Activated CD4-positive, alpha-beta T cell treated with anti-CD3 and anti-CD28 coated beads, Interleukin-2, amount 10 ng/mL, durations not matched to agents 7 days and 5 days (primary cell): ENCODE data around the gene GUK1. TPM values are rescaled to one million over a fixed set of nuclear protein-coding genes. Genes with fewer than 3 reads are reported as not detected.
A peak's percentile ranks its signal among the peaks of the same experiment; 100 is the strongest.

Experiments used
- CTCF ChIA-PET: fragments of 350-600 bp; sonication (Branson Sonifier 250); formaldehyde crosslinking; loops from one replicate; lab custom pipeline; 2021; ENCODE audit warnings: antibody characterized with exemption; lab: Charles Lee
- POLR2A ChIA-PET: fragments of 350-600 bp; sonication (Branson Sonifier 250); formaldehyde crosslinking; loops from one replicate; lab custom pipeline; 2021; ENCODE audit warnings: antibody characterized with exemption; lab: Charles Lee
- DNase-seq: peaks from one replicate; pipeline ENCODE4 v3.0.0-alpha.2; 2020
- H3K27ac Mint-ChIP-seq: one replicate; pipeline ENCODE4 v1.8.0; 2021; ENCODE audit warnings: mild to moderate bottlenecking, moderate library complexity, mixed read lengths
- H3K27me3 Mint-ChIP-seq: one replicate; pipeline ENCODE4 v1.8.0; 2021; ENCODE audit warnings: mixed read lengths
- H3K36me3 Mint-ChIP-seq: one replicate; pipeline ENCODE4 v1.8.0; 2021; ENCODE audit warnings: low read depth, mixed read lengths
- H3K4me1 Mint-ChIP-seq: one replicate; pipeline ENCODE4 v1.8.0; 2021; ENCODE audit warnings: mixed read lengths
- H3K4me3 Mint-ChIP-seq: one replicate; pipeline ENCODE4 v1.8.0; 2021; ENCODE audit warnings: mild to moderate bottlenecking, moderate library complexity, mixed read lengths
- H3K9me3 Mint-ChIP-seq: one replicate; pipeline ENCODE4 v1.8.0; 2021; ENCODE audit warnings: mixed read lengths
- total RNA-seq, 2 experiments: library from RNA; stranded (reverse); gene quantifications; one replicate each; pipeline ENCODE4 v1.2.3, GENCODE V29; 2021

Gene GUK1
- total RNA-seq, 2 experiments from 2014 or later = 207 to 260 TPM

- Mint-ChIP-seq H3K27me3 (no peaks in the 10 kb centered on the region), H3K9me3 (no peaks in the 10 kb centered on the region), H3K27ac (no peak overlapping the region), H3K4me3 (no peak overlapping the region), H3K36me3 (no peaks in the 10 kb centered on the region), H3K4me1 (peaks cover 3% of the 10 kb centered on the region)
- DNase-seq = no peak
- ChIA-PET CTCF (interaction anchor here (0.9 to 1.9 kb wide), 4 partner anchors 14 to 62 kb away, joined by 3 to 5 read pairs (median 4); partner anchors contain the start of gene IBA57), POLR2A (no interaction called here)
Observed at GRCh38 chr1:228148935-228149405, 8.9 kb downstream of the GUK1 start.

DNA sequence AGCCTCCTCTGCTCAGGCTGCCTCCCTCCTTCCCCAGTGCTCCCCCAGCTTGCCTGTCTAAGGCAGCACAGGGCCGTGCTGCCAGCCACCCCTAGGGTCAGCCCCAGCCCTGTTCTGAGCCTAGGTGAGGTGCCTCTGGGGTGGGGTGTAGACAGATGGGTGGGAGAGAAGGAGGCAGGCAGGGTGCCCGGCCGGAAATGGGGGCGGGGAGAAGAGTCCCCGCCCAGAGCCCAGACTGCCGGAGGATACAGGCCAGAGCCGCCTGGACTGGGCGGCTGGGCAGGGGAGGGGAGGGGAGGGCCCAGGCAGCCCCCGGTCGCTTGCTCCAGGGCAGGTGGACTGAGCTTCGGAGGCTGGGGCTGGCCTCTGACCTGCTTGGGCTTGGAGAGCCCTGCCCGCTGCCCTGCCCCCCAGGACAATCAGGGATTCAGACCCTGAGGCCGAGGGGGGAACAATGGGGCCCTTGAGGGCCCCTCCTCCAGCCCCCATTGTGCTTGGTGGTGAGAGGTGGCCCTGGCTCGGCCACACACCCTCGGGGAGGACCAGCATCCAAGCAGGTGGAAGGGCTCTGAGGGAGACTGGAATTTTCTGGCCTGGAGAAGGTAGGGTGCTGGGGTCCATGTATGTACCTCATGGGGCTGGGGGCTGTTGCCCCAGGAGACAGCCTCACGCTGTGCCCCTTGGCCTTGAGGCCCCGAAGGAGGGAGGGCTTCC lies 9.5 kb downstream of the GUK1 start, which contains the start of gene GJC2:
Gene GJC2 (plus strand): TSS at position 525 of the 714 bp plus-strand sequence. CDS start 7,829 bp downstream, outside the sequence.
- no peak for DNase-seq
- POLR2A ChIA-PET = no interaction called here
- H3K27me3 Mint-ChIP-seq = no peaks in the 10 kb centered on the region
- H3K4me3 Mint-ChIP-seq = no peak within 1 kb of the TSS
- H3K9me3 Mint-ChIP-seq = no peaks in the 10 kb centered on the region
- CTCF ChIA-PET = interaction anchor here (0.9 to 1.9 kb wide), 4 partner anchors 14 to 61 kb away, joined by 3 to 5 read pairs (median 4); partner anchors contain the start of gene IBA57
- no peak within 1 kb of the TSS for H3K27ac Mint-ChIP-seq
- peaks cover 1% of the 10 kb centered on the region for H3K4me1 Mint-ChIP-seq
- no peaks in the 10 kb centered on the region for H3K36me3 Mint-ChIP-seq

- Mint-ChIP-seq H3K27ac (no peak overlapping the region), H3K9me3 (no peaks in the 10 kb centered on the region), H3K36me3 (no peaks in the 10 kb centered on the region), H3K27me3 (no peaks in the 10 kb centered on the region), H3K4me1 (peaks cover 6% of the 10 kb centered on the region), H3K4me3 (no peak overlapping the region)
- no peak for DNase-seq
- ChIA-PET POLR2A (no interaction called here), CTCF (interaction anchor here (8.0 kb wide), 1 partner anchor 15 kb away, joined by 58 read pairs; the partner anchor contains the start of gene IBA57)
Observed at GRCh38 chr1:228150120-228150460, 10.0 kb downstream of the GUK1 start.

- no peak overlapping the region for H3K27ac Mint-ChIP-seq
- H3K4me1 Mint-ChIP-seq = peaks cover 9% of the 10 kb centered on the region
- no peaks in the 10 kb centered on the region for H3K27me3 Mint-ChIP-seq
- no peaks in the 10 kb centered on the region for H3K9me3 Mint-ChIP-seq
- POLR2A ChIA-PET = no interaction called here
- CTCF ChIA-PET = interaction anchor here (8.0 kb wide), 1 partner anchor 14 kb away, joined by 58 read pairs; the partner anchor contains the start of gene IBA57
- no peak for DNase-seq
- no peaks in the 10 kb centered on the region for H3K36me3 Mint-ChIP-seq
- no peak overlapping the region for H3K4me3 Mint-ChIP-seq
Observed at GRCh38 chr1:228150461-228151179, 10.5 kb downstream of the GUK1 start.

DNA sequence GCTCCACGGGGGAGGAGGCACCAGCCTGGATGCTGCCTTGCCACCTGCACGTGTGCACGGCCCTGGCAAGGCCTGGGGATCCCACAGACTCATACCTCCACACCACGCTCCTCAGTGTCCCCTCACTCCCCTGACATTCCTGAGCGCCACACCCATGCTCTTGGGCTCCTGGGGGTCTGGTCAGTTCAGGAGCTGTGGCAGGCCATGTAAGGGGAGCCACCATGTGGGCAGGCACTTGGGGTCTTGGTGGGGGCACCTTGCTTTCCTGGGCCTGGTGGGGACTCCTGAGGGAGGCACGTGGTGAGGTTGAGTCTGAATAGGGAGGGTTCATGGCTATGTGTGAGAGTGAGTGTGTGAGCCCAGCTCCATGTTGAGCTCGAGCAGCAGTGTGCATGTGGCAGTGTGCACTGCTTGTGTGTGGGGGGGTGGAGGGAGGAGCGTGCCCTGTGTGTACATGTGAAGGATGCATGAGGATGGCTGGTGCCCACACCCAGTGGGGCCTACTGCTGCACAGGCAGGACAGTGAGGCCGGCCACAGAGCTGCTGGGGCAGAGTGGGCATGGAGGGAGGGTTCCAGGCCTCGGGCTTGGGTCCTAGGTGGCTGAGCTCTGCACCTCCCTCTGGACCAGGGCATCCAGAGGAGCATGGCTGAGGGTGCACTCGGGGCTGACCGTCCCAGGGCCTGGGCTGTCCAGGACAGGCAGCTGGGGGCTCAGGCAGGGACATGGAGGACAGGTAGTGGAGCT lies 11.3 kb downstream of the GUK1 start:
- no peak overlapping the region for H3K27ac Mint-ChIP-seq
- no peak overlapping the region for H3K4me3 Mint-ChIP-seq
- no peaks in the 10 kb centered on the region for H3K27me3 Mint-ChIP-seq
- peaks cover 15% of the 10 kb centered on the region for H3K4me1 Mint-ChIP-seq
- H3K36me3 Mint-ChIP-seq = no peaks in the 10 kb centered on the region
- DNase-seq = no peak
- H3K9me3 Mint-ChIP-seq = no peaks in the 10 kb centered on the region
- CTCF ChIA-PET = interaction anchor here (1.5 to 8.0 kb wide), 2 partner anchors 10 to 14 kb away, joined by 3 to 58 read pairs; partner anchors contain the start of gene IBA57
- POLR2A ChIA-PET = no interaction called here

DNA sequence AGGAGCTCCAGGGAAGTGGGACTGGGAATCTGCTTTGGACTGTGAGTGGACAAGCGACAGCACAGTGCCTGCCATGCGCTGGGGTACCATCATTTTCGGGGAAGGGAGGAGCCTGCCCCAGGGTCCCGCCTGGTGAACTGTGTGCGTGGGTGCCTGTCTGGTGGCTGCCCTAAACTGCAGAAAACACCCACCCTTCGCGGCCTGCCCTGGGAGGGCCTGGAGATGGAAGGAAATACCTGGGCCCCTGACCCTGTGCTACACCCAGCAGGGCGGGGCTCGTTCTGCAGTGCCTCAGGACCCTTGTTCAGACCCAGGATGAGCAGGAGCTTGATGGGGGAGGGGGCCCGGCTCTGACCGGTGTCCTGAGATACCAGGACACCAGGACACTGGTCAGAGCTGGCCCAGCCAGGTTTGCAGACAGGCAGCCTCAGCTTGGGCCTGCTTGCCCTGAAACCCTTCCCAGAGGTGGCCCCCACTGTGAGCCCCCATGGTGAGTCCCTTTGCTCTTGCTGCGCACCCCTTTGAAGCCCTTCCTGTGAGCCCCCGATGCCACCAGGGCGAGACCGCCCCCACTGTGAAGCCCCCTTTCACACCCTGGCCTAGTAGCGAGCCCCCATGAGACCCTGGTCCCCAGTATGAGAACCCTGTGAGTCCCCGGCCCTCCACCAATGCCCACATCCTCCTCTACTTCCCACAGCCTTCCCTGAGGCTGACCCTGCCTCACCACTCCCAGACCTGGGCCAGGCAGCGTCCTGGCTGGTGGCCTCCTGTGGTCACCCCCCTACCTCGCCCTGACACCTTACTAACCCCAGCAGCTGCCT lies 12.2 kb downstream of the GUK1 start:
- H3K4me1 Mint-ChIP-seq = peaks cover 18% of the 10 kb centered on the region
- no peaks in the 10 kb centered on the region for H3K36me3 Mint-ChIP-seq
- H3K9me3 Mint-ChIP-seq = no peaks in the 10 kb centered on the region
- no peak overlapping the region for H3K27ac Mint-ChIP-seq
- no peak overlapping the region for H3K4me3 Mint-ChIP-seq
- POLR2A ChIA-PET = no interaction called here
- H3K27me3 Mint-ChIP-seq = no peaks in the 10 kb centered on the region
- no peak for DNase-seq
- CTCF ChIA-PET = interaction anchor here (1.0 to 8.0 kb wide), 3 partner anchors 11 to 16 kb away, joined by 3 to 58 read pairs (median 3); partner anchors contain the start of gene IBA57

DNA sequence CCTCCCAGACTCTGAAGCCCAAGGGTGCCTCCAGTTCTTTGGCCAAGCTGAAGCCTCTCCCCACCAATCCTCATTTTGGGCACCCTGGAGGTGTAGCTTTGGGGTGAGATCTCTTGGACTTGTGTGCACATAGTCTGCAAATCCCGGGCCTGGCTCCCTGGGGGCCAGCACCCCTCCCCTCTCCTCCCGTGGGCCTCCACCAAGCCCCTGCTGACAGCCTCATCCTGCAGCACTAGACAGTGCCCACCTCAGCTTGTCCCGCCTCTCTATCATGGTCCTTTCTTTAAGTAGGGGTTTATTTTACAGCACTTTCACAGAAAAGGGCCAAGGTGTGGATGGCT lies 12.8 kb downstream of the GUK1 start:
- DNase-seq = no peak
- POLR2A ChIA-PET = no interaction called here
- Mint-ChIP-seq H3K4me1 (peaks cover 19% of the 10 kb centered on the region), H3K27me3 (no peaks in the 10 kb centered on the region), H3K9me3 (no peaks in the 10 kb centered on the region), H3K27ac (no peak overlapping the region), H3K4me3 (no peak overlapping the region), H3K36me3 (no peaks in the 10 kb centered on the region)
- CTCF ChIA-PET = interaction anchor here (0.6 to 8.0 kb wide), 3 partner anchors 12 to 613 kb away, joined by 3 to 58 read pairs (median 3); partner anchors contain the start of gene IBA57

- no peaks in the 10 kb centered on the region for H3K27me3 Mint-ChIP-seq
- no peaks in the 10 kb centered on the region for H3K9me3 Mint-ChIP-seq
- no peak overlapping the region for H3K27ac Mint-ChIP-seq
- no peaks in the 10 kb centered on the region for H3K36me3 Mint-ChIP-seq
- no peak for DNase-seq
- H3K4me3 Mint-ChIP-seq = no peak overlapping the region
- H3K4me1 Mint-ChIP-seq = peaks cover 19% of the 10 kb centered on the region
- CTCF ChIA-PET = interaction anchor here (0.7 to 8.0 kb wide), 2 partner anchors 11 kb away, joined by 3 to 58 read pairs; partner anchors contain the start of gene IBA57
- POLR2A ChIA-PET = no interaction called here
Observed at GRCh38 chr1:228154021-228154669, 14.1 kb downstream of the GUK1 start.

DNA sequence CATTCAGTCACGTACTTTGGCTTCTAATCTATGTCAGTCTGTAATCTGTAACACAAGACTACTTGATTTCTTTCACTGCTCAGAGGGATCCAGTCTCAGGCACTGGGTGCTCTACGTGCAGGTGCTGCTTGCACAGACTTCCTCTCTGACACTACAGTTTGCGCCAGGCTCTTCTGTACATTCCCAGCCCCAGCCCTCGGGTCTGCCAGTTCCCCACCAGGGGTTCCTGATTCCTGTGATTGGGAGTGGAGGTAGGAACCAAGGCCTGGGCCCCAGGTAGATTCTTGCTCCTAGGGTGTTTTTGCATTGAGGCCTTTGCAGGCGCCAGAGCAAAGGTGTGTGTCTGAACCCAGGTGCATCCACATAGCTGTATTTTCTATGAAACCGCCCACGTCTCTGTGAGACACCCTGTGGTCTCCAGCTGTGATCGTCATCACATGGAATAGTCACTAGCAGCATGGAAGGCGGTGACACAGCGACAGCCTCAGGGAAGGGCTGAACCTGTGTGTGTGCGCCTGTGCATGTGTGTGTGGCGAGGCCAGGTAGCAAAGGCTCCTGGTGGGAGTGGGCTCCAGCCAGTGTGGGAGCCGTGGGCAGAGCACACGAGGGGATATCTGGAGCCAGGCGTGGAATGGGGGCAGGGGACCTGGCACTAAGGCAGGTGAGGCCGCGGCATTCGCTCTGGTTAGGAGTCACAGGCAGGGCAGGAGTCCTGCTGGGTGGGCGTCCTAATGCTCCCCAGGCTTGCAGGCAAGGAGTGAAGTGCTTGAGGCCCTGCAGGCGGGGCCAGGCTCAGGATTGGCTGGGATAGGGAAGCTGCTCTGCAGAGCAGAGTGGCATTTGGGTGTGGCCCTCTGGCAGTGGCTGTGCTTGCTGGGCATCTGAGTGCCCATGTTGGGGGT lies 14.8 kb downstream of the GUK1 start:
- ChIA-PET POLR2A (interaction anchor here (0.6 kb wide), 2 partner anchors 25 to 51 kb away, joined by 3 read pairs; no protein-coding TSS in a partner anchor), CTCF (interaction anchor here (0.6 to 8.0 kb wide), 3 partner anchors 10 to 156 kb away, joined by 3 to 58 read pairs (median 5); partner anchors contain the start of gene IBA57)
- Mint-ChIP-seq H3K27ac (peak overlapping the region; percentile 46), H3K27me3 (no peaks in the 10 kb centered on the region), H3K4me3 (no peak overlapping the region), H3K9me3 (no peaks in the 10 kb centered on the region), H3K4me1 (peaks cover 21% of the 10 kb centered on the region), H3K36me3 (no peaks in the 10 kb centered on the region)
- DNase-seq = no peak

GRCh38 chr1:228155596-228156514 lies 15.8 kb downstream of the GUK1 start:
- ChIA-PET POLR2A (no interaction called here), CTCF (interaction anchor here (0.6 to 8.0 kb wide), 3 partner anchors 9 to 157 kb away, joined by 3 to 58 read pairs (median 9); partner anchors contain the start of gene IBA57)
- no peak for DNase-seq
- H3K27me3 Mint-ChIP-seq = no peaks in the 10 kb centered on the region
- no peak overlapping the region for H3K4me3 Mint-ChIP-seq
- H3K4me1 Mint-ChIP-seq = peaks cover 21% of the 10 kb centered on the region
- H3K27ac Mint-ChIP-seq = no peak overlapping the region
- H3K9me3 Mint-ChIP-seq = no peaks in the 10 kb centered on the region
- no peaks in the 10 kb centered on the region for H3K36me3 Mint-ChIP-seq
